SK-N-SH (cell line): Measurements from ENCODE around the gene AFF1.

Experiments used
- ELF1 ChIP-seq: IDR thresholded peaks from 2 replicates; pipeline ENCODE4 v1.4.0; 2012
- EZH2phosphoT487 ChIP-seq: fragments of 200-600 bp; sonication (generic); IDR thresholded peaks from 2 replicates; pipeline ENCODE4 v1.6.1; 2017; ENCODE audit warnings: low read depth, mixed run types, mild to moderate bottlenecking, antibody characterized with exemption, moderate library complexity, borderline replicate concordance
- JUND ChIP-seq: IDR thresholded peaks from 2 replicates; pipeline ENCODE4 v1.4.0; 2012
- RAD21 ChIP-seq: IDR thresholded peaks from 2 replicates; pipeline ENCODE4 v1.6.1; 2012; ENCODE audit warnings: mild to moderate bottlenecking, low read length
- RCOR1 ChIP-seq: fragments of 150-350 bp; IDR thresholded peaks from 2 replicates; pipeline ENCODE4 v1.6.1; 2017; ENCODE audit warnings: antibody characterized with exemption, low read length
- SMC3 ChIP-seq: IDR thresholded peaks from 2 replicates; pipeline ENCODE4 v1.6.1; 2012; ENCODE audit warnings: low read depth, low read length, improper control_type of control experiment
- TF ChIP-seq, protein P1 (sequence below): IDR thresholded peaks from 2 replicates; pipeline ENCODE4 v1.4.0; 2012; ENCODE audit warnings: low read depth
- TF ChIP-seq, protein P2 (sequence below): fragments of 150-350 bp; IDR thresholded peaks from 2 replicates; pipeline ENCODE4 v1.6.1; 2016; ENCODE audit warnings: mild to moderate bottlenecking, low read depth, low read length
- TF ChIP-seq, protein P3 (sequence below): IDR thresholded peaks from 2 replicates; pipeline ENCODE4 v1.6.1; 2012; ENCODE audit warnings: mild to moderate bottlenecking, low read depth, low read length, moderate library complexity
- TF ChIP-seq, protein P4 (sequence below): fragments of 200-600 bp; sonication (generic); IDR thresholded peaks from 2 replicates; pipeline ENCODE4 v1.6.1; 2017; ENCODE audit warnings: antibody characterized with exemption, mild to moderate bottlenecking, moderate library complexity

DNA sequence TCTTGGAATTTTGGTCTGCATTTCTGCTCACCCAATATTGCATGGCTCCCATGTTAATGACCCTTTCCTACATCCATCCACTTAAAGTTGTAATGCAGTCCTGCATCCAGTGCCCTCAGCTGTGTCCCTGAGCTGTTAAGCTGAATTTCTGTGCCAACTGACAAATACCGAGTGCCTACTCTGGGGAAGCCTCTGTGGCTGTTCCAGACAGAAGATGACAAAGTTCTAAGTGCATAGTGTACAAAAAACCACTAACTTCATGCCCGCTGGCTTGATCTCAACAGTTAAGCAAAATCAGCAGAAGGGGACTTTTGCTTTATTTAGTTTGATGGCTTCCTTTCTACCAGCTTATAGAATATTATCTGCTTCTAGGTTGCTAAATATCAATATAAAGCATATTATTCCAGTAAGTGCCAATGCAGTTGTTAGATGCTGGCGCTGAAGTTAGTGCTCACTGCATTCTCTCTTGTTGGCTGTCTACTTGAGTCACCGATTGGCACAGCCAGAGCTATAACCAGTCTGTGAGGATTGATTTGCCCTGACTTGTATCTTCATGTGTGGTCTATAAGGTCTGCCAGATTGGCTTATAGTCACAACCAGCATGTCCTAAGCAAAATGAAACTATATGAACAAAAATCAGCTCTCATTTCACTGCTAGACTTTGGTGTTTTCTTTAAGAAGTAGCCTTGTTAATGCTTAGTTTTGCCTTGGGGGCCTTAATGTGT is 186.7 kb downstream of the AFF1 start:
- TF ChIP-seq ELF1: no peak
- TF ChIP-seq, protein P1, sequence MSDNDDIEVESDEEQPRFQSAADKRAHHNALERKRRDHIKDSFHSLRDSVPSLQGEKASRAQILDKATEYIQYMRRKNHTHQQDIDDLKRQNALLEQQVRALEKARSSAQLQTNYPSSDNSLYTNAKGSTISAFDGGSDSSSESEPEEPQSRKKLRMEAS: no peak
- no peak for TF ChIP-seq RCOR1
- TF ChIP-seq, protein P2, sequence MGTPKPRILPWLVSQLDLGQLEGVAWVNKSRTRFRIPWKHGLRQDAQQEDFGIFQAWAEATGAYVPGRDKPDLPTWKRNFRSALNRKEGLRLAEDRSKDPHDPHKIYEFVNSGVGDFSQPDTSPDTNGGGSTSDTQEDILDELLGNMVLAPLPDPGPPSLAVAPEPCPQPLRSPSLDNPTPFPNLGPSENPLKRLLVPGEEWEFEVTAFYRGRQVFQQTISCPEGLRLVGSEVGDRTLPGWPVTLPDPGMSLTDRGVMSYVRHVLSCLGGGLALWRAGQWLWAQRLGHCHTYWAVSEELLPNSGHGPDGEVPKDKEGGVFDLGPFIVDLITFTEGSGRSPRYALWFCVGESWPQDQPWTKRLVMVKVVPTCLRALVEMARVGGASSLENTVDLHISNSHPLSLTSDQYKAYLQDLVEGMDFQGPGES: no peak
- TF ChIP-seq RAD21: no peak
- TF ChIP-seq EZH2phosphoT487: no peak
- TF ChIP-seq, protein P3, sequence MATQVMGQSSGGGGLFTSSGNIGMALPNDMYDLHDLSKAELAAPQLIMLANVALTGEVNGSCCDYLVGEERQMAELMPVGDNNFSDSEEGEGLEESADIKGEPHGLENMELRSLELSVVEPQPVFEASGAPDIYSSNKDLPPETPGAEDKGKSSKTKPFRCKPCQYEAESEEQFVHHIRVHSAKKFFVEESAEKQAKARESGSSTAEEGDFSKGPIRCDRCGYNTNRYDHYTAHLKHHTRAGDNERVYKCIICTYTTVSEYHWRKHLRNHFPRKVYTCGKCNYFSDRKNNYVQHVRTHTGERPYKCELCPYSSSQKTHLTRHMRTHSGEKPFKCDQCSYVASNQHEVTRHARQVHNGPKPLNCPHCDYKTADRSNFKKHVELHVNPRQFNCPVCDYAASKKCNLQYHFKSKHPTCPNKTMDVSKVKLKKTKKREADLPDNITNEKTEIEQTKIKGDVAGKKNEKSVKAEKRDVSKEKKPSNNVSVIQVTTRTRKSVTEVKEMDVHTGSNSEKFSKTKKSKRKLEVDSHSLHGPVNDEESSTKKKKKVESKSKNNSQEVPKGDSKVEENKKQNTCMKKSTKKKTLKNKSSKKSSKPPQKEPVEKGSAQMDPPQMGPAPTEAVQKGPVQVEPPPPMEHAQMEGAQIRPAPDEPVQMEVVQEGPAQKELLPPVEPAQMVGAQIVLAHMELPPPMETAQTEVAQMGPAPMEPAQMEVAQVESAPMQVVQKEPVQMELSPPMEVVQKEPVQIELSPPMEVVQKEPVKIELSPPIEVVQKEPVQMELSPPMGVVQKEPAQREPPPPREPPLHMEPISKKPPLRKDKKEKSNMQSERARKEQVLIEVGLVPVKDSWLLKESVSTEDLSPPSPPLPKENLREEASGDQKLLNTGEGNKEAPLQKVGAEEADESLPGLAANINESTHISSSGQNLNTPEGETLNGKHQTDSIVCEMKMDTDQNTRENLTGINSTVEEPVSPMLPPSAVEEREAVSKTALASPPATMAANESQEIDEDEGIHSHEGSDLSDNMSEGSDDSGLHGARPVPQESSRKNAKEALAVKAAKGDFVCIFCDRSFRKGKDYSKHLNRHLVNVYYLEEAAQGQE: no peak
- no peak for TF ChIP-seq SMC3
- TF ChIP-seq, protein P4, sequence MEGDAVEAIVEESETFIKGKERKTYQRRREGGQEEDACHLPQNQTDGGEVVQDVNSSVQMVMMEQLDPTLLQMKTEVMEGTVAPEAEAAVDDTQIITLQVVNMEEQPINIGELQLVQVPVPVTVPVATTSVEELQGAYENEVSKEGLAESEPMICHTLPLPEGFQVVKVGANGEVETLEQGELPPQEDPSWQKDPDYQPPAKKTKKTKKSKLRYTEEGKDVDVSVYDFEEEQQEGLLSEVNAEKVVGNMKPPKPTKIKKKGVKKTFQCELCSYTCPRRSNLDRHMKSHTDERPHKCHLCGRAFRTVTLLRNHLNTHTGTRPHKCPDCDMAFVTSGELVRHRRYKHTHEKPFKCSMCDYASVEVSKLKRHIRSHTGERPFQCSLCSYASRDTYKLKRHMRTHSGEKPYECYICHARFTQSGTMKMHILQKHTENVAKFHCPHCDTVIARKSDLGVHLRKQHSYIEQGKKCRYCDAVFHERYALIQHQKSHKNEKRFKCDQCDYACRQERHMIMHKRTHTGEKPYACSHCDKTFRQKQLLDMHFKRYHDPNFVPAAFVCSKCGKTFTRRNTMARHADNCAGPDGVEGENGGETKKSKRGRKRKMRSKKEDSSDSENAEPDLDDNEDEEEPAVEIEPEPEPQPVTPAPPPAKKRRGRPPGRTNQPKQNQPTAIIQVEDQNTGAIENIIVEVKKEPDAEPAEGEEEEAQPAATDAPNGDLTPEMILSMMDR: no peak
- no peak for TF ChIP-seq JUND
